Aorta (tissue), 5 donors: ENCODE measurements around the gene ZER1. TPM values are rescaled to one million over a fixed set of nuclear protein-coding genes. Genes with fewer than 3 reads are reported as not detected.

ENCODE experiments used
- ATAC-seq: fragments of 200-7000 bp; cut with Tn5 transposase; one replicate; pipeline ENCODE4 v1.9.1; 2022; ENCODE audit warnings: moderate library complexity; ENCODE audit not compliant: low FRiP score
- DNase-seq, 2 donors: peaks; one replicate each; pipeline ENCODE4 v3.0.0-alpha.2; 2020
- H3K27ac ChIP-seq, 2 donors: one replicate each; pipeline ENCODE4 v1.5.1; 2013; ENCODE audit warnings: low read length in 2 of 2, mild to moderate bottlenecking in 2 of 2, moderate library complexity in 2 of 2, control low read depth in 1 of 2, inconsistent platforms in 1 of 2, low read depth in 1 of 2
- H3K27me3 ChIP-seq, 2 donors: one replicate each; pipeline ENCODE4 v1.6.1; 2013; ENCODE audit warnings: control low read depth in 1 of 2, low read length in 1 of 2, mild to moderate bottlenecking in 1 of 2, moderate library complexity in 1 of 2; ENCODE audit not compliant: insufficient read depth in 2 of 2, control insufficient read depth in 1 of 2
- H3K36me3 ChIP-seq, 2 donors: one replicate each; pipeline ENCODE4 v1.6.1; 2013; ENCODE audit warnings: control low read depth in 1 of 2, low read length in 1 of 2, mild to moderate bottlenecking in 1 of 2; ENCODE audit not compliant: insufficient read depth in 2 of 2, control insufficient read depth in 1 of 2
- H3K4me1 ChIP-seq, 2 donors: one replicate each; pipeline ENCODE4 v1.6.1; 2013; ENCODE audit warnings: low read length in 2 of 2, control low read depth in 1 of 2, mild to moderate bottlenecking in 1 of 2, moderate library complexity in 1 of 2; ENCODE audit not compliant: insufficient read depth in 2 of 2, control insufficient read depth in 1 of 2
- H3K4me3 ChIP-seq, 2 donors: one replicate each; pipeline ENCODE4 v1.5.1; 2013; ENCODE audit warnings: low read length in 2 of 2, control low read depth in 1 of 2, mild to moderate bottlenecking in 1 of 2
- H3K9me3 ChIP-seq: one replicate; pipeline ENCODE4 v1.6.1; 2013; ENCODE audit warnings: mild to moderate bottlenecking, low read length; ENCODE audit not compliant: control insufficient read depth
- WGBS, 2 donors: extraction: QIAGEN DNeasy Blood & Tissue Kit; methylation state at CpG; one replicate each; pipeline ENCODE4 v1.1.7; 2013; 5-methylcytosine and 5-hydroxymethylcytosine counted together
- intact Hi-C, 2 donors: fragments of 100-400 bp; cut with DNase I; formaldehyde crosslinking; loops; one replicate each; pipeline versions ENCODE4 v1.14.2 to v1.15.0; 2022
- polyA plus RNA-seq, 2 donors: library from polyadenylated mRNA; stranded (reverse); fragments of 200-250 nt; gene quantifications; one replicate each; pipeline ENCODE4 v1.2.3, GENCODE V29; 2013
- total RNA-seq, 2 donors: library from RNA; stranded (reverse); fragmentation: NEBNext Ultra II Directional; extraction: Animal tissue kit (Norgen Biotek cat#: 25700); gene quantifications; one replicate each; pipeline ENCODE4 v1.2.1, GENCODE V29; 2021
- donor health status: healthy with polysubstance abuse.
- donor health status: Bipolar disorder and iron deficiency.
- donor health status: DM: no; HTN: no; CAD: no.
- donor health status: DM: no; HTN: no; CAD: no.
- donor health status: DM: yes; HTN: yes; CAD: no.

ZER1 gene
- total and polyA plus RNA-seq, 4 donors: 14.5 to 42.9 (median 34.6) TPM

GRCh38 chr9:128706671-128707381 is 64.9 kb downstream of the ZER1 start:
- WGBS, 2 donors: 85 to 89% methylated on average over 23 of the region's 23 CpGs
- no peak overlapping the region for H3K27ac ChIP-seq
- H3K4me3 ChIP-seq: no peak overlapping the region
- intact Hi-C loops: no loop called here
- H3K4me1 ChIP-seq: no peaks in the 10 kb centered on the region
- H3K9me3 ChIP-seq: no peaks in the 10 kb centered on the region
- ATAC-seq (no peak), DNase-seq (peak; percentile 35 to 68)
- H3K36me3 ChIP-seq: no peaks in the 10 kb centered on the region
- H3K27me3 ChIP-seq: no peaks in the 10 kb centered on the region

GRCh38 chr9:128706045-128706444 is 65.7 kb downstream of the ZER1 start:
- no peak overlapping the region for H3K4me3 ChIP-seq
- DNase-seq (peak in 1 of 2 donors; percentile 17), ATAC-seq (no peak)
- intact Hi-C loops: no loop called here
- H3K36me3 ChIP-seq: no peaks in the 10 kb centered on the region
- no peaks in the 10 kb centered on the region for H3K4me1 ChIP-seq
- WGBS, 2 donors: 90 to 100% methylated on average over 1 of the region's 1 CpG
- H3K9me3 ChIP-seq: no peaks in the 10 kb centered on the region
- no peak overlapping the region for H3K27ac ChIP-seq
- H3K27me3 ChIP-seq: no peaks in the 10 kb centered on the region

GRCh38 chr9:128705051-128705965 is 66.4 kb downstream of the ZER1 start:
- H3K27ac ChIP-seq: no peak overlapping the region
- peak; percentile 44 to 64 for DNase-seq
- WGBS, 2 donors: 90 to 92% methylated on average over 36 of the region's 36 CpGs
- intact Hi-C loops: no loop called here
- no peaks in the 10 kb centered on the region for H3K4me1 ChIP-seq
- ATAC-seq: no peak
- H3K36me3 ChIP-seq: no peaks in the 10 kb centered on the region
- H3K9me3 ChIP-seq: no peaks in the 10 kb centered on the region
- no peak overlapping the region for H3K4me3 ChIP-seq
- H3K27me3 ChIP-seq: no peaks in the 10 kb centered on the region

- WGBS, 2 donors: 95 to 98% methylated on average over 5 of the region's 5 CpGs
- DNase-seq: no peak
- Histone ChIP-seq H3K9me3 (no peaks in the 10 kb centered on the region), H3K27me3 (no peaks in the 10 kb centered on the region), H3K4me1 (no peaks in the 10 kb centered on the region), H3K36me3 (no peaks in the 10 kb centered on the region), H3K27ac (no peak overlapping the region), H3K4me3 (no peak overlapping the region)
- ATAC-seq: no peak
- intact Hi-C loops: no loop called here
Measured at GRCh38 chr9:128704356-128704670, 67.4 kb downstream of the ZER1 start.

GRCh38 chr9:128703616-128704355 is 67.9 kb downstream of the ZER1 start:
- H3K27ac ChIP-seq: no peak overlapping the region
- no peaks in the 10 kb centered on the region for H3K4me1 ChIP-seq
- H3K36me3 ChIP-seq: no peaks in the 10 kb centered on the region
- WGBS, 2 donors: 77 to 84% methylated on average over 29 to 31 of the region's 31 CpGs
- no peaks in the 10 kb centered on the region for H3K27me3 ChIP-seq
- intact Hi-C loops: no loop called here
- H3K9me3 ChIP-seq: no peaks in the 10 kb centered on the region
- DNase-seq: peak in 1 of 2 donors; percentile 80
- peak; percentile 37 for ATAC-seq
- no peak overlapping the region for H3K4me3 ChIP-seq

- H3K9me3 ChIP-seq: no peaks in the 10 kb centered on the region
- 6 to 7% methylated on average over 40 to 55 of the region's 55 CpGs for WGBS, 2 donors
- no peaks in the 10 kb centered on the region for H3K4me1 ChIP-seq
- intact Hi-C loops: no loop called here
- H3K36me3 ChIP-seq: no peaks in the 10 kb centered on the region
- DNase-seq (peak in 1 of 2 donors; percentile 78), ATAC-seq (peak; percentile 21)
- no peaks in the 10 kb centered on the region for H3K27me3 ChIP-seq
- no peak overlapping the region for H3K27ac ChIP-seq
- peak overlapping the region; percentile 29 to 40 for H3K4me3 ChIP-seq
Measured at GRCh38 chr9:128702949-128703615, 68.6 kb downstream of the ZER1 start.

GRCh38 chr9:128702445-128702948 is 69.2 kb downstream of the ZER1 start, which contains the start of gene PKN3:
Gene PKN3, plus strand, starts transcription at chr9:128702503. Its CDS starts 413 bp downstream, at chr9:128702916.
- DNase-seq (peak; percentile 94 to 98), ATAC-seq (peak; percentile 89)
- Histone ChIP-seq H3K27me3 (no peaks in the 10 kb centered on the region), H3K27ac (no peak within 1 kb of the TSS), H3K4me1 (no peaks in the 10 kb centered on the region), H3K4me3 (peak within 1 kb of the TSS; percentile 29 to 40), H3K36me3 (no peaks in the 10 kb centered on the region), H3K9me3 (no peaks in the 10 kb centered on the region)
- WGBS, 2 donors: 0% methylated on average over 54 to 65 of the region's 65 CpGs
- intact Hi-C loops: no loop called here

GRCh38 chr9:128701227-128701854 is 70.4 kb downstream of the ZER1 start:
- intact Hi-C loops: no loop called here
- H3K27ac ChIP-seq: no peak overlapping the region
- WGBS, 2 donors: 81 to 84% methylated on average over 10 of the region's 10 CpGs
- no peaks in the 10 kb centered on the region for H3K36me3 ChIP-seq
- DNase-seq (peak in 1 of 2 donors; percentile 59), ATAC-seq (no peak)
- H3K4me3 ChIP-seq: no peak overlapping the region
- H3K4me1 ChIP-seq: no peaks in the 10 kb centered on the region
- no peaks in the 10 kb centered on the region for H3K27me3 ChIP-seq
- no peaks in the 10 kb centered on the region for H3K9me3 ChIP-seq
